H1 (cell line): ENCODE results near the gene C16orf54. TPM values are rescaled to one million over a fixed set of nuclear protein-coding genes. Genes with fewer than 3 reads are reported as not detected.
A peak's percentile ranks its signal among the peaks of the same experiment; 100 is the strongest.

ENCODE experiments used
- ASH2L ChIP-seq: fragments of 200-600, 300-600 bp; sonication (generic); IDR thresholded peaks from one replicate; pipeline ENCODE4 v1.7.1; 2017; ENCODE audit warnings: low read length
- ATF3 ChIP-seq: IDR thresholded peaks from 2 replicates; pipeline ENCODE4 v1.6.1; 2011; ENCODE audit warnings: low read depth, mild to moderate bottlenecking, low read length; ENCODE audit not compliant: insufficient read depth
- BACH1 ChIP-seq: IDR thresholded peaks from 2 replicates; pipeline ENCODE4 v1.6.1; 2012; ENCODE audit warnings: low read length, improper control_type of control experiment
- CBX5 ChIP-seq: fragments of 300-800, 300-1000 bp; sonication (generic); IDR thresholded peaks from 2 replicates; pipeline ENCODE4 v1.7.1; 2016; ENCODE audit warnings: antibody characterized with exemption, low read length, low read depth
- E2F6 ChIP-seq: IDR thresholded peaks from 2 replicates; pipeline ENCODE4 v1.6.1; 2012; ENCODE audit warnings: inconsistent platforms
- FOSL1 ChIP-seq: IDR thresholded peaks from 2 replicates; pipeline ENCODE4 v1.6.1; 2011; ENCODE audit warnings: mild to moderate bottlenecking, low read depth, low read length, moderate library complexity; ENCODE audit not compliant: insufficient read depth
- GABPA ChIP-seq: IDR thresholded peaks from 2 replicates; pipeline ENCODE4 v1.6.1; 2011; ENCODE audit warnings: mild to moderate bottlenecking, low read length, moderate library complexity, borderline replicate concordance; ENCODE audit not compliant: insufficient read depth
- JUN ChIP-seq: IDR thresholded peaks from 2 replicates; pipeline ENCODE4 v1.6.1; 2011; ENCODE audit warnings: low read depth, mild to moderate bottlenecking, improper control_type of control experiment, low read length
- MAFK ChIP-seq: IDR thresholded peaks from 2 replicates; pipeline ENCODE4 v1.6.1; 2012; ENCODE audit warnings: low read depth, mild to moderate bottlenecking, improper control_type of control experiment, low read length
- POLR2A ChIP-seq, 2 experiments: IDR thresholded peaks; 1 replicate in 1 of 2; 2 replicates in 1 of 2; pipeline ENCODE4 v1.6.1; 2011; ENCODE audit warnings: low read depth in 2 of 2, low read length in 2 of 2, mild to moderate bottlenecking in 2 of 2; ENCODE audit errors: control extremely low read depth in 1 of 2
- SP1 ChIP-seq: IDR thresholded peaks from 2 replicates; pipeline ENCODE4 v1.6.1; 2011; ENCODE audit warnings: low read depth, low read length
- TAF1 ChIP-seq: IDR thresholded peaks from 2 replicates; pipeline ENCODE4 v1.6.1; 2011; ENCODE audit warnings: mild to moderate bottlenecking, low read depth, low read length
- TAF7 ChIP-seq: optimal IDR thresholded peaks from 2 replicates; pipeline ENCODE3; 2011; ENCODE audit warnings: low read depth, mild to moderate bottlenecking, inconsistent platforms, low read length, moderate library complexity, borderline replicate concordance
- TBP ChIP-seq: IDR thresholded peaks from 2 replicates; pipeline ENCODE4 v1.6.1; 2011; ENCODE audit warnings: low read depth, low read length, improper control_type of control experiment
- TEAD4 ChIP-seq: IDR thresholded peaks from 2 replicates; pipeline ENCODE4 v1.6.1; 2012; ENCODE audit warnings: low read depth, low read length, inconsistent platforms, mixed read lengths
- YY1 ChIP-seq: IDR thresholded peaks from 2 replicates; pipeline ENCODE4 v1.6.1; 2011; ENCODE audit warnings: low read depth, mild to moderate bottlenecking, low read length
- polyA plus RNA-seq, 7 experiments: library from polyadenylated mRNA; depleted of rRNA in 3 of 7; stranded (reverse) in 5 of 7; unstranded in 2 of 7; fragments of >200 nt in 5 of 7; fragments of 200-250 nt in 2 of 7; gene quantifications; 1 replicate in 5 of 7; 2 replicates in 1 of 7; 4 replicates in 1 of 7; pipeline versions ENCODE4 v1.2.1 to v1.2.3, GENCODE V29; 2011 to 2013; ENCODE audit warnings: missing spikeins in 2 of 7, mixed read lengths in 2 of 7
- total RNA-seq: library from RNA; stranded (reverse); fragmentation: NEBNext Ultra II Directional; extraction: Animal tissue kit (Norgen Biotek cat#: 25700); gene quantifications from 2 replicates; pipeline ENCODE4 v1.2.1, GENCODE V29; 2021
- TF ChIP-seq, protein P1 (sequence below): IDR thresholded peaks from 2 replicates; pipeline ENCODE4 v1.6.1; 2012; ENCODE audit warnings: inconsistent platforms

Gene C16orf54
- total and polyA plus RNA-seq, 2 of the 8 experiments (the other 6 are each of a cell fraction or from before 2014, with no cell fraction given), result not detected

GRCh38 chr16:29708917-29709600 lies 36.7 kb downstream of the C16orf54 start (continued):
- TF ChIP-seq TAF1 (peak; percentile 91), MAFK (no peak), SP1 (peak; percentile 75), GABPA (no peak), ASH2L (peak; percentile 4), TEAD4 (no peak; the same call in 1 of the 2 replicates), POLR2A (IDR thresholded peaks at IDR 0.05; ENCODE audit: control extremely low read depth in 1 of 2, low read depth in 2 of 2, low read length in 2 of 2) (peak; percentile 78 to 93), YY1 (peak; percentile 96), JUN (no peak), BACH1 (0 out of 2 replicates have a peak, but pooled peaks have one; percentile 5), ATF3 (no peak), E2F6 (peak; percentile 42; the same call in 1 of the 2 replicates), FOSL1 (no peak), CBX5 (no peak), TAF7 (peak; percentile 82), TBP (peak; percentile 94)
- TF ChIP-seq, protein P1, sequence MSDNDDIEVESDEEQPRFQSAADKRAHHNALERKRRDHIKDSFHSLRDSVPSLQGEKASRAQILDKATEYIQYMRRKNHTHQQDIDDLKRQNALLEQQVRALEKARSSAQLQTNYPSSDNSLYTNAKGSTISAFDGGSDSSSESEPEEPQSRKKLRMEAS, result peak; percentile 90
